Liver (tissue), 9 donors: ENCODE data around the gene VWA3A. TPM values are rescaled to one million over a fixed set of nuclear protein-coding genes. Genes with fewer than 3 reads are reported as not detected.

ENCODE experiments used
- DNase-seq: peaks from one replicate; pipeline ENCODE4 v3.0.0-alpha.2; 2017; ENCODE audit warnings: low spot score
- H3K27ac ChIP-seq, 2 donors: one replicate each; pipeline ENCODE4 v1.7.0; 2013; ENCODE audit warnings: inconsistent platforms in 2 of 2, low read length in 2 of 2, control low read depth in 1 of 2, low read depth in 1 of 2, mild to moderate bottlenecking in 1 of 2
- H3K27me3 ChIP-seq, 4 donors: one replicate each; pipeline versions ENCODE4 v1.6.1 to v1.7.0; 2013; ENCODE audit warnings: low read length in 3 of 4, inconsistent platforms in 1 of 4, mild to moderate bottlenecking in 1 of 4, moderate library complexity in 1 of 4; ENCODE audit not compliant: control insufficient read depth in 4 of 4, insufficient read depth in 4 of 4
- H3K36me3 ChIP-seq, 4 donors: one replicate each; pipeline versions ENCODE4 v1.6.1 to v1.7.0; 2013; ENCODE audit warnings: low read length in 3 of 4, mild to moderate bottlenecking in 3 of 4, low read depth in 1 of 4, moderate library complexity in 1 of 4; ENCODE audit not compliant: control insufficient read depth in 4 of 4, insufficient read depth in 3 of 4
- H3K4me1 ChIP-seq, 4 donors: one replicate each; pipeline versions ENCODE4 v1.6.1 to v1.7.0; 2013; ENCODE audit warnings: low read length in 3 of 4, mild to moderate bottlenecking in 3 of 4, moderate library complexity in 1 of 4; ENCODE audit not compliant: control insufficient read depth in 4 of 4, insufficient read depth in 4 of 4
- H3K4me3 ChIP-seq, 3 donors: one replicate each; pipeline versions ENCODE4 v1.6.1 to v1.7.0; 2013; ENCODE audit warnings: low read length in 3 of 3, control low read depth in 1 of 3, low read depth in 1 of 3, mild to moderate bottlenecking in 1 of 3
- H3K9ac ChIP-seq, 2 donors: one replicate each; pipeline ENCODE4 v1.7.0; 2013; ENCODE audit warnings: low read length in 2 of 2, mild to moderate bottlenecking in 2 of 2, moderate library complexity in 2 of 2, control low read depth in 1 of 2, low read depth in 1 of 2
- H3K9me3 ChIP-seq, 4 donors: one replicate each; pipeline versions ENCODE4 v1.6.1 to v1.7.0; 2013; ENCODE audit warnings: low read length in 3 of 4; ENCODE audit not compliant: control insufficient read depth in 4 of 4
- ATF3 ChIP-seq: IDR thresholded peaks from 2 replicates; pipeline ENCODE4 v1.6.1; 2016; ENCODE audit warnings: antibody characterized with exemption
- CTCF ChIP-seq: fragments of 150-350 bp; IDR thresholded peaks from 2 replicates; pipeline ENCODE4 v1.5.1; 2017; ENCODE audit warnings: improper control_type of control experiment, low read depth, low read length; ENCODE audit not compliant: missing input control
- EGR1 ChIP-seq, 2 donors: IDR thresholded peaks; 2 replicates each; pipeline ENCODE4 v1.6.1; 2016 to 2018; ENCODE audit warnings: antibody characterized with exemption in 2 of 2, low read depth in 2 of 2
- FOXA2 ChIP-seq: IDR thresholded peaks from 2 replicates; pipeline ENCODE4 v1.6.1; 2016; ENCODE audit warnings: antibody characterized with exemption
- GABPA ChIP-seq, 2 donors: IDR thresholded peaks in 1 of 2; conservative IDR thresholded peaks in 1 of 2; 2 replicates each; pipeline ENCODE4 v1.6.1; 2016; ENCODE audit warnings: antibody characterized with exemption in 2 of 2, mild to moderate bottlenecking in 1 of 2, moderate library complexity in 1 of 2
- HNF4A ChIP-seq, 2 donors: conservative IDR thresholded peaks; 2 replicates each; pipeline ENCODE4 v1.6.1; 2016; ENCODE audit warnings: antibody characterized with exemption in 2 of 2, mild to moderate bottlenecking in 2 of 2
- HNF4G ChIP-seq: IDR thresholded peaks from 2 replicates; pipeline ENCODE4 v1.6.1; 2016; ENCODE audit warnings: antibody characterized with exemption
- JUND ChIP-seq, 2 donors: IDR thresholded peaks; 2 replicates each; pipeline ENCODE4 v1.6.1; 2016; ENCODE audit warnings: antibody characterized with exemption in 2 of 2
- MAX ChIP-seq: IDR thresholded peaks from 2 replicates; pipeline ENCODE4 v1.6.1; 2016; ENCODE audit warnings: antibody characterized with exemption
- NR2F2 ChIP-seq: IDR thresholded peaks from 2 replicates; pipeline ENCODE4 v1.6.1; 2016; ENCODE audit warnings: antibody characterized with exemption
- REST ChIP-seq: IDR thresholded peaks from 2 replicates; pipeline ENCODE4 v1.6.1; 2016; ENCODE audit warnings: antibody characterized with exemption, mild to moderate bottlenecking
- RXRA ChIP-seq, 2 donors: IDR thresholded peaks; 2 replicates each; pipeline ENCODE4 v1.6.1; 2017 to 2018; ENCODE audit warnings: antibody characterized with exemption in 2 of 2, mild to moderate bottlenecking in 1 of 2
- SP1 ChIP-seq: IDR thresholded peaks from 2 replicates; pipeline ENCODE4 v1.6.1; 2018; ENCODE audit warnings: antibody characterized with exemption, mild to moderate bottlenecking
- TAF1 ChIP-seq: conservative IDR thresholded peaks from 2 replicates; pipeline ENCODE4 v1.6.1; 2016; ENCODE audit warnings: antibody characterized with exemption, mild to moderate bottlenecking
- YY1 ChIP-seq: IDR thresholded peaks from 2 replicates; pipeline ENCODE4 v1.6.1; 2016; ENCODE audit warnings: antibody characterized with exemption, mild to moderate bottlenecking
- WGBS: extraction: QIAGEN DNeasy Blood & Tissue Kit; methylation state at CpG from one replicate; pipeline ENCODE4 v1.1.7; 2013; 5-methylcytosine and 5-hydroxymethylcytosine counted together
- polyA plus RNA-seq, 2 donors: library from polyadenylated mRNA; stranded (reverse) in 1 of 2; unstranded in 1 of 2; fragments of 200-250 nt in 1 of 2; fragments of >200 nt in 1 of 2; fragmentation: Nextera tagmentation in 1 of 2; extraction: Ambion mirVana in 1 of 2; gene quantifications; one replicate each; pipeline versions ENCODE4 v1.2.1 to v1.2.3, GENCODE V29; 2013 to 2015
- total RNA-seq, 2 donors: library from RNA; depleted of rRNA; stranded (reverse); fragments of >200 nt; gene quantifications; one replicate each; pipeline ENCODE4 v1.2.3, GENCODE V29; 2014
- TF ChIP-seq, protein P1 (sequence below): IDR thresholded peaks from 2 replicates; pipeline ENCODE4 v1.6.1; 2016; ENCODE audit warnings: antibody characterized with exemption
- donor health status: healthy.
- donor health status: healthy.
- donor health status: healthy.
- donor health status: healthy.
- donor health status: healthy.

The VWA3A gene
- total and polyA plus RNA-seq, 4 donors, result 0.05 to 0.17 TPM; not detected in 2

DNA sequence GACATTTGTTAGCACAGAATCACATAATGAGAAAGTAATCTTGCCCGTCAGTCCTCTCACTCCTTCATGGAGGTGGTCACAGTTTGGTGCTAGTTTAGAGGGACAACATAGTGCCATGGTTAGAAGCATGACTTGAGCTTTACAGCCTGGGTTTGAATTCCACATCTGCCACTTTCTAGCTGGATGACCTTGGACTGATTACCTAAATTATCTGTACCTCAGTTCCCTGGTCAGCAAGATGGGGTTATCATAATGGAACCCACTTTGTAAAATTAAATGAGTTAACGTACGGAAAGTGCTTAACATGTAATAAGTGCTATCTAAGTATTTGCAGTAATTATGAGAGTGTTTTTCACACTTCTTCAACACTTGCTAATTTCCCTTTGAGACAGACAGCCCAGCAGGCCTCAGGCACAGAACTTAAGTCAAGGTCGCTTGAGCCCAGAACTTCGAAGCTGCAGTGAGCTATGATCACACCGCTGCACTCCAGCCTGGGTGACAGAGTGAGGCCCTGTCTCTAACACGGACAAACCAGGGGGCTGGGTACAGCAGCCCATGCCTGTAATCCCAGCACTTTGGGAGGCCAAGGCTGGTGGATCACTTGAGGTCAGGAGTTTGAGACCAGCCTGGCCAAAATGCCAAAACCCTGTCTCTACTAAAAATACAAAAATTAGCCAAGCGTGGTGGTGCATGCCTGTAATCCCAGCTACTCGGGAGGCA lies 7.1 kb downstream of the VWA3A start:
- Histone ChIP-seq H3K4me3 (no peak overlapping the region), H3K36me3 (no peaks in the 10 kb centered on the region), H3K27me3 (no peaks in the 10 kb centered on the region), H3K9me3 (no peaks in the 10 kb centered on the region), H3K4me1 (no peaks in the 10 kb centered on the region), H3K9ac (no peak overlapping the region), H3K27ac (no peak overlapping the region)
- no peak for TF ChIP-seq EGR1 (IDR thresholded peaks at IDR 0.05; ENCODE audit: low read depth in 2 of 2)
- TF ChIP-seq GABPA (IDR thresholded peaks at IDR 0.05 in 1 of 2, conservative IDR thresholded peaks at IDR 0.05 in 1 of 2), result no peak
- TF ChIP-seq MAX, result no peak
- TF ChIP-seq TAF1, result no peak
- no peak for TF ChIP-seq HNF4A (conservative IDR thresholded peaks at IDR 0.05)
- no peak for TF ChIP-seq YY1
- no peak for TF ChIP-seq ATF3
- TF ChIP-seq SP1, result no peak
- no peak for TF ChIP-seq REST
- no peak for TF ChIP-seq NR2F2
- no peak for TF ChIP-seq FOXA2
- no peak for TF ChIP-seq RXRA (IDR thresholded peaks at IDR 0.05)
- 79% methylated on average over 9 of the region's 9 CpGs for WGBS
- no peak for DNase-seq

GRCh38 chr16:22103441-22103840 lies 11.1 kb downstream of the VWA3A start:
- Histone ChIP-seq H3K4me3 (no peak overlapping the region), H3K9ac (no peak overlapping the region), H3K36me3 (no peaks in the 10 kb centered on the region), H3K9me3 (no peaks in the 10 kb centered on the region), H3K27me3 (no peaks in the 10 kb centered on the region), H3K27ac (no peak overlapping the region), H3K4me1 (no peaks in the 10 kb centered on the region)
- TF ChIP-seq JUND (IDR thresholded peaks at IDR 0.05) (no peak), REST (no peak), NR2F2 (no peak), ATF3 (no peak), GABPA (IDR thresholded peaks at IDR 0.05 in 1 of 2, conservative IDR thresholded peaks at IDR 0.05 in 1 of 2) (no peak), CTCF (no peak), HNF4G (no peak), HNF4A (conservative IDR thresholded peaks at IDR 0.05) (no peak), RXRA (IDR thresholded peaks at IDR 0.05) (no peak)
- TF ChIP-seq, protein P1, sequence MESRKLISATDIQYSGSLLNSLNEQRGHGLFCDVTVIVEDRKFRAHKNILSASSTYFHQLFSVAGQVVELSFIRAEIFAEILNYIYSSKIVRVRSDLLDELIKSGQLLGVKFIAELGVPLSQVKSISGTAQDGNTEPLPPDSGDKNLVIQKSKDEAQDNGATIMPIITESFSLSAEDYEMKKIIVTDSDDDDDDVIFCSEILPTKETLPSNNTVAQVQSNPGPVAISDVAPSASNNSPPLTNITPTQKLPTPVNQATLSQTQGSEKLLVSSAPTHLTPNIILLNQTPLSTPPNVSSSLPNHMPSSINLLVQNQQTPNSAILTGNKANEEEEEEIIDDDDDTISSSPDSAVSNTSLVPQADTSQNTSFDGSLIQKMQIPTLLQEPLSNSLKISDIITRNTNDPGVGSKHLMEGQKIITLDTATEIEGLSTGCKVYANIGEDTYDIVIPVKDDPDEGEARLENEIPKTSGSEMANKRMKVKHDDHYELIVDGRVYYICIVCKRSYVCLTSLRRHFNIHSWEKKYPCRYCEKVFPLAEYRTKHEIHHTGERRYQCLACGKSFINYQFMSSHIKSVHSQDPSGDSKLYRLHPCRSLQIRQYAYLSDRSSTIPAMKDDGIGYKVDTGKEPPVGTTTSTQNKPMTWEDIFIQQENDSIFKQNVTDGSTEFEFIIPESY, result no peak
- DNase-seq, result no peak
- WGBS, result 99% methylated on average over 1 of the region's 1 CpG
